ENCODE measurements around the gene CHN2.

CHN2 gene

GRCh38 chr7:29249383-29249750, 54.8 kb downstream of the CHN2 start:
- no peak overlapping the region for H3K27ac ChIP-seq
- TF ChIP-seq CTCF (IDR thresholded peaks at IDR 0.05) (no peak), ZFX (IDR thresholded peaks at IDR 0.05; ENCODE audit: borderline replicate concordance) (no peak)

- H3K27ac ChIP-seq, result no peak overlapping the region
- TF ChIP-seq CTCF (IDR thresholded peaks at IDR 0.05), result no peak
- TF ChIP-seq ZFX (IDR thresholded peaks at IDR 0.05; ENCODE audit: borderline replicate concordance), result no peak
Observed at GRCh38 chr7:29249860-29250259, 55.3 kb downstream of the CHN2 start.

- no peak overlapping the region for H3K27ac ChIP-seq
- TF ChIP-seq ZFX (IDR thresholded peaks at IDR 0.05; ENCODE audit: borderline replicate concordance) (no peak), CTCF (IDR thresholded peaks at IDR 0.05) (no peak)
Observed at GRCh38 chr7:29253225-29253624, 58.6 kb downstream of the CHN2 start.

- TF ChIP-seq CTCF (IDR thresholded peaks at IDR 0.05), result no peak
- no peak for TF ChIP-seq ZFX (IDR thresholded peaks at IDR 0.05; ENCODE audit: borderline replicate concordance)
- H3K27ac ChIP-seq, result no peak overlapping the region
Observed at GRCh38 chr7:29254591-29254990, 60.0 kb downstream of the CHN2 start.

- TF ChIP-seq ZFX (IDR thresholded peaks at IDR 0.05; ENCODE audit: borderline replicate concordance) (no peak), CTCF (IDR thresholded peaks at IDR 0.05) (no peak)
- H3K27ac ChIP-seq, result no peak overlapping the region
Observed at GRCh38 chr7:29255199-29255878, 60.8 kb downstream of the CHN2 start.

- no peak for TF ChIP-seq ZFX (IDR thresholded peaks at IDR 0.05; ENCODE audit: borderline replicate concordance)
- TF ChIP-seq CTCF (IDR thresholded peaks at IDR 0.05), result no peak
- H3K27ac ChIP-seq, result no peak overlapping the region
Observed at GRCh38 chr7:29255906-29256692, 61.5 kb downstream of the CHN2 start.

GRCh38 chr7:29256693-29257002, 62.1 kb downstream of the CHN2 start:
- H3K27ac ChIP-seq, result no peak overlapping the region
- no peak for TF ChIP-seq ZFX (IDR thresholded peaks at IDR 0.05; ENCODE audit: borderline replicate concordance)
- no peak for TF ChIP-seq CTCF (IDR thresholded peaks at IDR 0.05)

All from 22Rv1 (cell line).